ENCODE measurements around the gene CARMIL1.

Gene CARMIL1

GRCh38 chr6:25512560-25512959 lies 233.4 kb downstream of the CARMIL1 start:
- H2AFZ ChIP-seq (ENCODE audit: low read length), result no peak overlapping the region
- H3K36me3 ChIP-seq (ENCODE audit: insufficient read depth, low read length), result peaks cover 2% of the 10 kb centered on the region
- no peaks in the 10 kb centered on the region for H3K9me3 ChIP-seq (ENCODE audit: insufficient read depth, low read depth, low read length)
- H4K20me1 ChIP-seq (ENCODE audit: insufficient read depth, low read length, poor library complexity, severe bottlenecking), result no peaks in the 10 kb centered on the region
- H3K79me2 ChIP-seq (ENCODE audit: insufficient read depth, low read length), result no peaks in the 10 kb centered on the region
- TF ChIP-seq EZH2phosphoT487 (IDR thresholded peaks at IDR 0.05; ENCODE audit: borderline replicate concordance), result no peak
- no peak for TF ChIP-seq CTCF (conservative IDR thresholded peaks at IDR 0.05; ENCODE audit: low read length)
- no peak overlapping the region for H3K9ac ChIP-seq (ENCODE audit: low read depth, low read length, poor library complexity, severe bottlenecking)
- H3K4me2 ChIP-seq (ENCODE audit: low read depth, low read length, poor library complexity, severe bottlenecking), result no peak overlapping the region
- no peaks in the 10 kb centered on the region for H3K9me2 ChIP-seq (replicated peaks; ENCODE audit: low read depth, low read length)
- H3K27me3 ChIP-seq (ENCODE audit: insufficient read depth, low read length, poor library complexity, severe bottlenecking), result no peaks in the 10 kb centered on the region
- H3K4me1 ChIP-seq (ENCODE audit: insufficient read depth, low read length, poor library complexity, severe bottlenecking), result no peaks in the 10 kb centered on the region
- no peak overlapping the region for H3K4me3 ChIP-seq (ENCODE audit: low read length, poor library complexity, severe bottlenecking)
- no peaks in the 10 kb centered on the region for H3F3A ChIP-seq (ENCODE audit: low read depth)

DNA sequence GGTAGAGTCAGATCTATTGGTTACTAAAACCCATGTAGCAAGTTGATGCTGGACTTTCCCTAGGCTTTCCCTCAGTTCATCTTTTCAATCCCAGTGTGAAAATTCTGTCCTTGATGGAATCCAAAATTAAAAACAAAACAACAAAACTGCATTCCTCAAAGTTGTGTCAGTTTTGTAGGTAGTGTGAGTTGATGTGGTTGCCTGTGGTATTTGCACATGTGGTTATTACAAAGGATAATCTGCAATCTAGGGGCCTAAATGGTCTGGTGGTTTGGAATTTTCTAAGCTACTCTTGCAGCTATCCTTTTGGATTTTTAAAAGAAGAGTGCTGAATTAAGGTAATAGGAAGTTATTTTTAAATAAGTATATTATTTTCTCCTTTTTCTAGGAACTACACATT lies 240.7 kb downstream of the CARMIL1 start:
- H3K36me3 ChIP-seq (ENCODE audit: insufficient read depth, low read length), result no peaks in the 10 kb centered on the region; the same call in 1 of the 2 replicates
- no peak overlapping the region for H3K4me3 ChIP-seq (ENCODE audit: low read length, poor library complexity, severe bottlenecking)
- TF ChIP-seq CTCF (conservative IDR thresholded peaks at IDR 0.05; ENCODE audit: low read length) (no peak), EZH2phosphoT487 (IDR thresholded peaks at IDR 0.05; ENCODE audit: borderline replicate concordance) (no peak)
- no peak overlapping the region for H3K4me2 ChIP-seq (ENCODE audit: low read depth, low read length, poor library complexity, severe bottlenecking)
- no peaks in the 10 kb centered on the region for H4K20me1 ChIP-seq (ENCODE audit: insufficient read depth, low read length, poor library complexity, severe bottlenecking)
- H3F3A ChIP-seq (ENCODE audit: low read depth), result no peaks in the 10 kb centered on the region
- H3K4me1 ChIP-seq (ENCODE audit: insufficient read depth, low read length, poor library complexity, severe bottlenecking), result no peaks in the 10 kb centered on the region
- no peaks in the 10 kb centered on the region for H3K9me3 ChIP-seq (ENCODE audit: insufficient read depth, low read depth, low read length)
- H3K9ac ChIP-seq (ENCODE audit: low read depth, low read length, poor library complexity, severe bottlenecking), result no peak overlapping the region
- no peaks in the 10 kb centered on the region for H3K79me2 ChIP-seq (ENCODE audit: insufficient read depth, low read length)
- H3K27me3 ChIP-seq (ENCODE audit: insufficient read depth, low read length, poor library complexity, severe bottlenecking), result no peaks in the 10 kb centered on the region
- H3K9me2 ChIP-seq (replicated peaks; ENCODE audit: low read depth, low read length), result no peaks in the 10 kb centered on the region
- H2AFZ ChIP-seq (ENCODE audit: low read length), result no peak overlapping the region

DNA sequence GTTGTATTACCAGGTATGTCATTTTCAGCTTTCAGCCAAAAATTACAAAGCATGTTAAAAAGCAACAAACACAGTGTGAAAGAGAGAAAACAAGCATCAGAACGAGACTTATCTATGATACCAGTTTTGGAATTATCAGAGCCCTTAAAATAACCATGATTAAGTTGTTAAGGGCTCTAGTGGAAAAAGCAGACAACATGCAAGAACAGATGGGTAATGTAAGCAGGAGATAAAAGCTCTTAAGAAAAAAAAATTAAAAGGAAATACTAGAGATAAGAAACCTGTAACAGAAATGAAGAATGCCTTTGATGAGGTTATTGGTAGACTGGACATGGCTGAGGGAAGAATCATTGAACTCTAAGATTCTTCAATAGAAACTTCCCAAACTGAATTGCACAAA lies 245.4 kb downstream of the CARMIL1 start:
- no peaks in the 10 kb centered on the region for H3K9me3 ChIP-seq (ENCODE audit: insufficient read depth, low read depth, low read length)
- no peak overlapping the region for H3K4me3 ChIP-seq (ENCODE audit: low read length, poor library complexity, severe bottlenecking)
- H3K36me3 ChIP-seq (ENCODE audit: insufficient read depth, low read length), result no peaks in the 10 kb centered on the region
- no peaks in the 10 kb centered on the region for H3K9me2 ChIP-seq (replicated peaks; ENCODE audit: low read depth, low read length)
- H3F3A ChIP-seq (ENCODE audit: low read depth), result no peaks in the 10 kb centered on the region
- H4K20me1 ChIP-seq (ENCODE audit: insufficient read depth, low read length, poor library complexity, severe bottlenecking), result no peaks in the 10 kb centered on the region
- H3K4me1 ChIP-seq (ENCODE audit: insufficient read depth, low read length, poor library complexity, severe bottlenecking), result no peaks in the 10 kb centered on the region
- H3K79me2 ChIP-seq (ENCODE audit: insufficient read depth, low read length), result no peaks in the 10 kb centered on the region
- no peak overlapping the region for H2AFZ ChIP-seq (ENCODE audit: low read length)
- no peak overlapping the region for H3K9ac ChIP-seq (ENCODE audit: low read depth, low read length, poor library complexity, severe bottlenecking)
- H3K4me2 ChIP-seq (ENCODE audit: low read depth, low read length, poor library complexity, severe bottlenecking), result no peak overlapping the region
- TF ChIP-seq EZH2phosphoT487 (IDR thresholded peaks at IDR 0.05; ENCODE audit: borderline replicate concordance), result no peak
- no peak for TF ChIP-seq CTCF (conservative IDR thresholded peaks at IDR 0.05; ENCODE audit: low read length)
- H3K27me3 ChIP-seq (ENCODE audit: insufficient read depth, low read length, poor library complexity, severe bottlenecking), result no peaks in the 10 kb centered on the region
